SJSA1 (cell line): ENCODE results near the gene OCA2. TPM values are rescaled to one million over a fixed set of nuclear protein-coding genes. Genes with fewer than 3 reads are reported as not detected.
"Not testable (repeated sequence)": the region's sequence is repeated elsewhere in the genome, so short reads cannot be mapped to it uniquely, and the experiment has no call there.

Source experiments
- DNase-seq, 2 experiments: peaks; one replicate each; pipeline ENCODE4 v3.0.0-alpha.2; 2015 to 2020; ENCODE audit warnings: low spot score in 2 of 2, low read depth in 1 of 2
- H3K27ac ChIP-seq: fragments of 250-450 bp; sonication (Bioruptor Pico); 2 replicates; pipeline ENCODE4 v1.5.1; 2020; ENCODE audit warnings: mild to moderate bottlenecking, moderate library complexity
- H3K27me3 ChIP-seq: fragments of 250-450 bp; sonication (Bioruptor Pico); replicated peaks from 2 replicates; pipeline ENCODE4 v1.5.1; 2020; ENCODE audit warnings: mild to moderate bottlenecking, moderate library complexity
- H3K36me3 ChIP-seq: fragments of 250-450 bp; sonication (Bioruptor Pico); 2 replicates; pipeline ENCODE4 v1.5.1; 2020; ENCODE audit warnings: mild to moderate bottlenecking
- H3K4me1 ChIP-seq: fragments of 250-450 bp; sonication (Bioruptor Pico); replicated peaks from 2 replicates; pipeline ENCODE4 v1.6.1; 2021; ENCODE audit warnings: mild to moderate bottlenecking
- H3K4me3 ChIP-seq: fragments of 250-450 bp; sonication (Bioruptor Pico); 2 replicates; pipeline ENCODE4 v1.5.1; 2020; ENCODE audit warnings: mild to moderate bottlenecking
- H3K9me3 ChIP-seq: fragments of 250-450 bp; sonication (Bioruptor Pico); replicated peaks from 2 replicates; pipeline ENCODE4 v1.5.1; 2020; ENCODE audit warnings: mild to moderate bottlenecking
- total RNA-seq: library from RNA; depleted of rRNA; stranded (reverse); fragments of >200 nt; shearing (Covaris generic); gene quantifications from 2 replicates; pipeline ENCODE4 v1.2.3, GENCODE V29; 2014

Gene OCA2
- total RNA-seq, 1 experiment from 2014 or later: 0.11 TPM

- Histone ChIP-seq H3K9me3 (no peaks in the 10 kb centered on the region), H3K27ac (no peak overlapping the region), H3K36me3 (peaks cover 83% of the 10 kb centered on the region), H3K4me1 (no peaks in the 10 kb centered on the region), H3K4me3 (no peak overlapping the region), H3K27me3 (no peaks in the 10 kb centered on the region)
- DNase-seq: no peak
These were observed 27.9 kb upstream of the OCA2 start for GRCh38 chr15:28127036-28127435.

- peak in 1 of 2 experiments; percentile 25 for DNase-seq
- Histone ChIP-seq H3K36me3 (peaks cover 78% of the 10 kb centered on the region), H3K27ac (no peak overlapping the region), H3K4me3 (no peak overlapping the region), H3K27me3 (no peaks in the 10 kb centered on the region), H3K9me3 (no peaks in the 10 kb centered on the region), H3K4me1 (no peaks in the 10 kb centered on the region)
These were observed 26.8 kb upstream of the OCA2 start for GRCh38 chr15:28125673-28126651.

- H3K9me3 ChIP-seq: no peaks in the 10 kb centered on the region
- H3K27ac ChIP-seq: no peak overlapping the region
- peaks cover 79% of the 10 kb centered on the region for H3K36me3 ChIP-seq
- no peaks in the 10 kb centered on the region for H3K4me1 ChIP-seq
- H3K4me3 ChIP-seq: no peak overlapping the region
- no peak for DNase-seq
- H3K27me3 ChIP-seq: no peaks in the 10 kb centered on the region
These were observed 25.7 kb upstream of the OCA2 start for GRCh38 chr15:28124841-28125240.

GRCh38 chr15:28123408-28124023 is 24.4 kb upstream of the OCA2 start:
- peaks cover 81% of the 10 kb centered on the region for H3K36me3 ChIP-seq
- H3K27ac ChIP-seq: no peak overlapping the region
- no peaks in the 10 kb centered on the region for H3K4me1 ChIP-seq
- peak; percentile 58 to 72 for DNase-seq
- H3K27me3 ChIP-seq: no peaks in the 10 kb centered on the region
- H3K4me3 ChIP-seq: no peak overlapping the region
- no peaks in the 10 kb centered on the region for H3K9me3 ChIP-seq

GRCh38 chr15:28122038-28122949 is 23.2 kb upstream of the OCA2 start:
- Histone ChIP-seq H3K36me3 (peaks cover 83% of the 10 kb centered on the region), H3K4me3 (no peak overlapping the region), H3K27me3 (no peaks in the 10 kb centered on the region), H3K27ac (no peak overlapping the region), H3K9me3 (no peaks in the 10 kb centered on the region), H3K4me1 (no peaks in the 10 kb centered on the region)
- no peak for DNase-seq

GRCh38 chr15:28121577-28121976 is 22.5 kb upstream of the OCA2 start:
- H3K27ac ChIP-seq, H3K27me3 ChIP-seq, H3K4me3 ChIP-seq, H3K4me1 ChIP-seq, DNase-seq, H3K9me3 ChIP-seq: not testable (repeated sequence)
- peaks cover 86% of the 10 kb centered on the region for H3K36me3 ChIP-seq

- H3K9me3 ChIP-seq: no peaks in the 10 kb centered on the region
- H3K36me3 ChIP-seq: peaks cover 86% of the 10 kb centered on the region
- no peaks in the 10 kb centered on the region for H3K27me3 ChIP-seq
- no peak overlapping the region for H3K4me3 ChIP-seq
- H3K4me1 ChIP-seq: no peaks in the 10 kb centered on the region
- no peak overlapping the region for H3K27ac ChIP-seq
- no peak for DNase-seq
These were observed 21.2 kb upstream of the OCA2 start for GRCh38 chr15:28120359-28120640.

- no peaks in the 10 kb centered on the region for H3K9me3 ChIP-seq
- peaks cover 85% of the 10 kb centered on the region for H3K36me3 ChIP-seq
These were observed 19.4 kb upstream of the OCA2 start for GRCh38 chr15:28118531-28118930.

GRCh38 chr15:28118083-28118482 is 19.0 kb upstream of the OCA2 start:
- DNase-seq: no peak
- Histone ChIP-seq H3K27ac (no peak overlapping the region), H3K9me3 (no peaks in the 10 kb centered on the region), H3K27me3 (no peaks in the 10 kb centered on the region), H3K4me3 (no peak overlapping the region), H3K4me1 (no peaks in the 10 kb centered on the region), H3K36me3 (peaks cover 84% of the 10 kb centered on the region)

More at GRCh38 chr15:28118531-28118930, 19.4 kb upstream of the OCA2 start:
- Histone ChIP-seq H3K4me3 (no peak overlapping the region), H3K4me1 (no peaks in the 10 kb centered on the region), H3K27ac (no peak overlapping the region), H3K27me3 (no peaks in the 10 kb centered on the region)
- no peak for DNase-seq

GRCh38 chr15:28117432-28117990 is 18.4 kb upstream of the OCA2 start:
- H3K4me3 ChIP-seq: no peak overlapping the region
- no peaks in the 10 kb centered on the region for H3K27me3 ChIP-seq
- no peak for DNase-seq
- no peak overlapping the region for H3K27ac ChIP-seq
- H3K9me3 ChIP-seq: no peaks in the 10 kb centered on the region
- H3K36me3 ChIP-seq: peaks cover 82% of the 10 kb centered on the region
- H3K4me1 ChIP-seq: no peaks in the 10 kb centered on the region

- H3K27me3 ChIP-seq: no peaks in the 10 kb centered on the region
- H3K36me3 ChIP-seq: peaks cover 85% of the 10 kb centered on the region
- no peak for DNase-seq
- H3K27ac ChIP-seq: no peak overlapping the region
- no peak overlapping the region for H3K4me3 ChIP-seq
- H3K9me3 ChIP-seq: no peaks in the 10 kb centered on the region
- H3K4me1 ChIP-seq: no peaks in the 10 kb centered on the region
These were observed 17.7 kb upstream of the OCA2 start for GRCh38 chr15:28116521-28117431.

GRCh38 chr15:28115871-28116270 is 16.8 kb upstream of the OCA2 start:
- DNase-seq: no peak
- Histone ChIP-seq H3K27ac (no peak overlapping the region), H3K9me3 (no peaks in the 10 kb centered on the region), H3K27me3 (no peaks in the 10 kb centered on the region), H3K36me3 (peaks cover 88% of the 10 kb centered on the region), H3K4me3 (no peak overlapping the region), H3K4me1 (no peaks in the 10 kb centered on the region)
